ENCODE data around the gene KCNQ1. TPM values are rescaled to one million over a fixed set of nuclear protein-coding genes. Genes with fewer than 3 reads are reported as not detected.
A peak's percentile ranks its signal among the peaks of the same experiment; 100 is the strongest.

The KCNQ1 gene
- total RNA-seq, 1 donor from 2014 or later = 52.9 TPM

- DNase-seq (peak; percentile 93), ATAC-seq (peak; percentile 83)
- Histone ChIP-seq H3K27me3 (no peaks in the 10 kb centered on the region), H3K9me3 (no peaks in the 10 kb centered on the region), H3K36me3 (no peaks in the 10 kb centered on the region), H3K27ac (peak overlapping the region; percentile 47), H3K4me3 (no peak overlapping the region), H3K4me1 (peaks cover 2% of the 10 kb centered on the region)
- TF ChIP-seq CTCF (IDR thresholded peaks at IDR 0.05) = no peak
- intact Hi-C loops (cut with DNase I) = no loop called here
Observed at GRCh38 chr11:2462986-2463765, 18.4 kb downstream of the KCNQ1 start.

GRCh38 chr11:2463766-2464277 is 19.0 kb downstream of the KCNQ1 start:
- peak; percentile 56 for DNase-seq
- intact Hi-C loops (cut with DNase I) = no loop called here
- H3K27ac ChIP-seq = peak overlapping the region; percentile 42
- H3K4me3 ChIP-seq = no peak overlapping the region
- H3K27me3 ChIP-seq = no peaks in the 10 kb centered on the region
- TF ChIP-seq CTCF (IDR thresholded peaks at IDR 0.05) = no peak
- peaks cover 2% of the 10 kb centered on the region for H3K4me1 ChIP-seq
- ATAC-seq = peak; percentile 21
- H3K9me3 ChIP-seq = no peaks in the 10 kb centered on the region
- H3K36me3 ChIP-seq = no peaks in the 10 kb centered on the region

GRCh38 chr11:2464451-2465165 is 19.8 kb downstream of the KCNQ1 start:
- ATAC-seq = no peak
- H3K4me3 ChIP-seq = no peak overlapping the region
- H3K36me3 ChIP-seq = no peaks in the 10 kb centered on the region
- peaks cover 2% of the 10 kb centered on the region for H3K4me1 ChIP-seq
- DNase-seq = peak; percentile 52
- H3K27me3 ChIP-seq = no peaks in the 10 kb centered on the region
- intact Hi-C loops (cut with DNase I) = no loop called here
- no peak for TF ChIP-seq CTCF (IDR thresholded peaks at IDR 0.05)
- no peaks in the 10 kb centered on the region for H3K9me3 ChIP-seq
- H3K27ac ChIP-seq = no peak overlapping the region

- TF ChIP-seq CTCF (IDR thresholded peaks at IDR 0.05) = no peak
- ATAC-seq (no peak), DNase-seq (peak; percentile 57)
- Histone ChIP-seq H3K36me3 (no peaks in the 10 kb centered on the region), H3K4me3 (no peak overlapping the region), H3K27ac (no peak overlapping the region), H3K27me3 (no peaks in the 10 kb centered on the region), H3K4me1 (no peaks in the 10 kb centered on the region), H3K9me3 (no peaks in the 10 kb centered on the region)
- intact Hi-C loops (cut with DNase I) = no loop called here
Observed at GRCh38 chr11:2465202-2466068, 20.6 kb downstream of the KCNQ1 start.

- H3K27ac ChIP-seq = no peak overlapping the region
Observed at GRCh38 chr11:2466069-2466801, 21.4 kb downstream of the KCNQ1 start.

More at GRCh38 chr11:2466069-2466801, 21.4 kb downstream of the KCNQ1 start:
- no peak for TF ChIP-seq CTCF (IDR thresholded peaks at IDR 0.05)
- H3K36me3 ChIP-seq = no peaks in the 10 kb centered on the region
- H3K4me1 ChIP-seq = no peaks in the 10 kb centered on the region
- H3K4me3 ChIP-seq = no peak overlapping the region
- H3K9me3 ChIP-seq = no peaks in the 10 kb centered on the region
- intact Hi-C loops (cut with DNase I) = no loop called here
- ATAC-seq (no peak), DNase-seq (peak; percentile 57)
- H3K27me3 ChIP-seq = no peaks in the 10 kb centered on the region

Measured in upper lobe of right lung (tissue), 1 donor.